GM19438 (cell line): ENCODE results near the gene CD99L2.
A peak's percentile ranks its signal among the peaks of the same experiment; 100 is the strongest.
"Not testable (repeated sequence)": the region's sequence is repeated elsewhere in the genome, so short reads cannot be mapped to it uniquely, and the experiment has no call there.

Experiments
- ATAC-seq: cut with Tn5 transposase; IDR thresholded peaks from one replicate; pipeline ENCODE4 v1.9.1; 2021; ENCODE audit warnings: low read depth; ENCODE audit not compliant: unreplicated experiment

Gene CD99L2

GRCh38 chrX:150897421-150898320, 797 bp downstream of the CD99L2 start:
- peak; percentile 1 for ATAC-seq

- ATAC-seq, result no peak
Observed at GRCh38 chrX:150896632-150897031, 1.8 kb downstream of the CD99L2 start.

- no peak for ATAC-seq
Observed at GRCh38 chrX:150893936-150894335, 4.5 kb downstream of the CD99L2 start.

- no peak for ATAC-seq
Observed at GRCh38 chrX:150889131-150889530, 9.3 kb downstream of the CD99L2 start.

GRCh38 chrX:150887906-150888465, 10.5 kb downstream of the CD99L2 start:
- ATAC-seq, result no peak

- ATAC-seq, result not testable (repeated sequence)
Observed at GRCh38 chrX:150887268-150887667, 11.2 kb downstream of the CD99L2 start.

- ATAC-seq, result no peak
Observed at GRCh38 chrX:150886381-150886780, 12.1 kb downstream of the CD99L2 start.

GRCh38 chrX:150880808-150881165, 17.7 kb downstream of the CD99L2 start:
- ATAC-seq, result no peak

GRCh38 chrX:150879855-150880807, 18.3 kb downstream of the CD99L2 start:
- no peak for ATAC-seq

- ATAC-seq, result not testable (repeated sequence)
Observed at GRCh38 chrX:150875621-150876020, 22.8 kb downstream of the CD99L2 start.

GRCh38 chrX:150874448-150874847, 24.0 kb downstream of the CD99L2 start:
- no peak for ATAC-seq

GRCh38 chrX:150873616-150874015, 24.9 kb downstream of the CD99L2 start:
- no peak for ATAC-seq

GRCh38 chrX:150872773-150873336, 25.6 kb downstream of the CD99L2 start:
- ATAC-seq, result no peak

GRCh38 chrX:150871341-150871811, 27.1 kb downstream of the CD99L2 start:
- ATAC-seq, result no peak

GRCh38 chrX:150870487-150871340, 27.8 kb downstream of the CD99L2 start:
- ATAC-seq, result no peak

- ATAC-seq, result no peak
Observed at GRCh38 chrX:150870029-150870428, 28.4 kb downstream of the CD99L2 start.

- ATAC-seq, result no peak
Observed at GRCh38 chrX:150869450-150869849, 29.0 kb downstream of the CD99L2 start.

- no peak for ATAC-seq
Observed at GRCh38 chrX:150868625-150869024, 29.8 kb downstream of the CD99L2 start.

- no peak for ATAC-seq
Observed at GRCh38 chrX:150864127-150864526, 34.3 kb downstream of the CD99L2 start.

GRCh38 chrX:150863191-150863590, 35.3 kb downstream of the CD99L2 start:
- no peak for ATAC-seq
